Measurements from ENCODE around the gene SLC36A2.
"Not testable (repeated sequence)": the region's sequence is repeated elsewhere in the genome, so short reads cannot be mapped to it uniquely, and the experiment has no call there.

DNA sequence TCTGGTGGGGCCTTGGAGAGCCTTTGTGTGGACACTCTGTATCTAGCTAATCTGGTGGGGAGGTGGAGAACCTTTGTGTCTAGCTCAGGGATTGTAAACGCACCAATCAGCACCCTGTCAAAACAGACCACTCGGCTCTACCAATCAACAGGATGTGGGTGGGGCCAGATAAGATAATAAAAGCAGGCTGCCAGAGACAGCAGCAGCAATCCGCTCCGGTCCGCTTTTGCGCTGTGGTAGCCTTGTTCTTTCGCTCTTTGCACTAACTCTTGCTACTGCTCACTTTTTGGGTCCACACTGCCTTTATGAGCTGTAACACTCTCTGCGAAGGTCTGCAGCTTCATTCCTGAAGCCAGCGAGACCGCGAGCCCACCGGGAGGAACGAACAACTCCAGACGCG is 37.5 kb downstream of the SLC36A2 start:
- TF ChIP-seq, protein P1, sequence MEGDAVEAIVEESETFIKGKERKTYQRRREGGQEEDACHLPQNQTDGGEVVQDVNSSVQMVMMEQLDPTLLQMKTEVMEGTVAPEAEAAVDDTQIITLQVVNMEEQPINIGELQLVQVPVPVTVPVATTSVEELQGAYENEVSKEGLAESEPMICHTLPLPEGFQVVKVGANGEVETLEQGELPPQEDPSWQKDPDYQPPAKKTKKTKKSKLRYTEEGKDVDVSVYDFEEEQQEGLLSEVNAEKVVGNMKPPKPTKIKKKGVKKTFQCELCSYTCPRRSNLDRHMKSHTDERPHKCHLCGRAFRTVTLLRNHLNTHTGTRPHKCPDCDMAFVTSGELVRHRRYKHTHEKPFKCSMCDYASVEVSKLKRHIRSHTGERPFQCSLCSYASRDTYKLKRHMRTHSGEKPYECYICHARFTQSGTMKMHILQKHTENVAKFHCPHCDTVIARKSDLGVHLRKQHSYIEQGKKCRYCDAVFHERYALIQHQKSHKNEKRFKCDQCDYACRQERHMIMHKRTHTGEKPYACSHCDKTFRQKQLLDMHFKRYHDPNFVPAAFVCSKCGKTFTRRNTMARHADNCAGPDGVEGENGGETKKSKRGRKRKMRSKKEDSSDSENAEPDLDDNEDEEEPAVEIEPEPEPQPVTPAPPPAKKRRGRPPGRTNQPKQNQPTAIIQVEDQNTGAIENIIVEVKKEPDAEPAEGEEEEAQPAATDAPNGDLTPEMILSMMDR (conservative IDR thresholded peaks at IDR 0.05; ENCODE audit: low read depth, low read length) = not testable (repeated sequence)
- TF ChIP-seq EZH2 (IDR thresholded peaks at IDR 0.05; ENCODE audit: borderline replicate concordance, low read depth, low read length, poor library complexity, severe bottlenecking) = not testable (repeated sequence)

Data from A673 (cell line).